GM18867 (cell line): ENCODE data around the gene POP4.

ENCODE experiments used
- ATAC-seq: cut with Tn5 transposase; IDR thresholded peaks from one replicate; pipeline ENCODE4 v1.9.1; 2021; ENCODE audit warnings: mild to moderate bottlenecking, moderate library complexity; ENCODE audit not compliant: unreplicated experiment

POP4 gene

DNA sequence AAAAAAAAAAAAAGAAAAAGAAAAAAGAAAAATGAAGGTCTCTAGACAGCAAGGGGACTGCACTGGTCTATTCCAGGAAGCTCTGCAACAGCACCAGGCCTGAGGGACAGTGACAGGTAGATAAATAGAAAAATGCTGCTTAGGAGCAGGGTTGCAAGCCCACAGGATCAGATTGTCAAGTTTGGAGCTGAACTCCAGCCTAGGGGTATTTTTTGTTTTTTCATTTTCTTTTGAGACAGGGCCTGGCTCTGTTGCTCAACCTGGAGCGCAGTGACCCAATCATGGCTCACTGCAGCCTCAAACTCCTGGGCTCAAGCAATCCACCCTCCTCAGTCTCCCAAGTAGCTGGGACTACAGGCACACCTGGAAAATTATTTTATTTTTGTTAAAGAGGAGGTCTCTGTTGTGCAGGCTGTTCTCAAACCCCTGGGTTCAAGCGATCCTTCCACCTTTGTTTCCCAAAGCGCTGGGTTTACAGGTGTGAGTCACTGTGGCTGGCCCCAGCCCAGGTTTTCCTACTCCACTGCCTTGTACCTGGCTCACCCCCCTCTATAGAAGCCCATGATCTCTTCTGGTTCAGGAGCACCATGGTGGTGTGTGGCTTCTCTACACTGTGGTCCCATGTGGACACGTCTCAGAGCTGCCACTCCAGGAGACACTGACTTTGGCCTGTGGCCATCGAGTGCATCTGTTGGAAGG, 23.9 kb downstream of the POP4 start:
- no peak for ATAC-seq

DNA sequence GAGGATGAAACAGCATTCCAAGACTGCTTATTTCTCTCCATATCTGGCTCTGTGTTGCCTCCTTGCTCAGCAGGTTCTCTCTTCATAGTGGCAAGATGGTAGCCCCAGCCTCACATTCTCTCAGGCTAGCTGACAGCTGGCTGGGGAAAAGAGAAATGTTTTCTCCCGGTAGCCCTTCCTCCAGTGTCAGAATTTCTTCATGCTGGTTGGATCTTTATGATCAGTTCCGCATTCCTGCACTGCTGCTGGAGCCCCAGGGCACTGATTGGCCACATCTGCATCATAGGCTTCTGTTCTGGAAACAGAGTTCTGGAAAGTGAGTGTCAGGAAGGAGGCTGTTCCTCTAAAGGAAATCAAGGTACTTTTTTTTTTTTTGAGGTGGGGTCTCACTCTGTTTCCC, 24.6 kb downstream of the POP4 start:
- no peak for ATAC-seq

DNA sequence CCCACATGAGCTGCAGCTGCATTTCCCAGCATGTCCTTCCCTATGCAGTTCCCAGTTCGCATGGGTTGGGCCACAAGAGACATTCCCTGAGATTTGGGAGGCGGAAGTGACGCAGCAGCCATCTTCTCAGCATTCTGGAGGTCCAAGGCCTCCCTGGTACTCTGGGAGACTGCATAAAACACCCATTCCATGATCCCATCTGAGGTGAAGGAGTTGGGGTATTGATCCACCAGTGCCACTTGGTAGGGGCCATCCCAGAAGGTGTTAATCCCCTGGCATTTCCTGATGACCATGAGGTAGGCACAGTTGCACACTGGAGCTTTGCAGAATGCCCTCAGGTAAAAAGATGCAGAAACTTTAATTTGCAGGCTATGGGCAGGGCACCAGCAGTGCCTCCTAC, 25.4 kb downstream of the POP4 start:
- no peak for ATAC-seq

DNA sequence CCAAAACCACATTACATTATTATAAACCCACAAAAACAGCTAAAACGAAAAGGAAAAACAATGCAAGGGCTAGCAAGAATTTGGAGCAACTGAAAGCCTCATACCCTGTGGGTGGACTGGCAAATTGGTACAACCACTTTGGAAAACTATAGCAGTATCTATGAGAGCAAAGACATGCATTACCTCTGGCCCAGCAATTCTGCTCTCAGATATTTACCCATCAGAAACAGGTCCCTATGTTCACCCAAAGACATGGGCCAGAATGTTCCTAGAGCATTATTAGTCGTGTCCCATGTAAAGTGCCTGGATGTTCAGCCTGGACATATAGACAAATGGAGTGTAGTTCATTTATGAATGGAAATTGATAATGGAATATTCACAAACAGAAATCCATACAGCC, 27.9 kb downstream of the POP4 start:
- no peak for ATAC-seq

DNA sequence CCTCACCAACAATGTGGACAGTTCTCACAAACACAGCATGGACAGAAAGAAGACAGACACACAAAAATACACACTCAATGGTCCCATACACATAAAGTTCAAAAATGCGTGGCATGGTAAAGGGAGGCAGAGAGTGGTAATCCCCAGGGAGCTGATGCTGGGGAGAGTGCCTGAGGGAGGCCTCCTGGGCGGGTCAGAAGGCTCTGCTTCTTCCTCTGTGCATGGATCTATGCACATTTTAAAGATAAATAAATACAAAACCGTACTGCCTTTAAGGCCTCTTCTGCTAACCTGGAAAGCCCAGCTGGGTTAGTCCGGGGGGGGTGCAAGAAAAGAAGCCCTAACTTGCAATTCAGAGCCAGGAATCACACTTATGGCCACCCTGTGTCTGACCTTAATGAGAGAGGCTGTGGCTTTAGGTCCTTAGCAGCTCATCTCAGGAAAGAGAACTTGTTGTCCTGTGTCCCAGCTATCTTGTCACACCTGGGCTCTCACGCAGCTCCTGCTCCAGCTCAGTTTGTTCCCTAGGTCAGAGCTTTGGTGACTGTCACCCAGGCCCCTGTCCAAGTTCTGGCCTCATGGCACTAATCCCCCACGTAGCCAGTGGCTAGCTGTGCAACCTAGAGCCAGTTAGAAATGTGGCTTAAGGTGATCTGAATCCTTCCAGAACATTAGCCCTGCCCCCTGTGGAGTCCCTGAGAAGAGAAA, 28.5 kb downstream of the POP4 start:
- no peak for ATAC-seq

DNA sequence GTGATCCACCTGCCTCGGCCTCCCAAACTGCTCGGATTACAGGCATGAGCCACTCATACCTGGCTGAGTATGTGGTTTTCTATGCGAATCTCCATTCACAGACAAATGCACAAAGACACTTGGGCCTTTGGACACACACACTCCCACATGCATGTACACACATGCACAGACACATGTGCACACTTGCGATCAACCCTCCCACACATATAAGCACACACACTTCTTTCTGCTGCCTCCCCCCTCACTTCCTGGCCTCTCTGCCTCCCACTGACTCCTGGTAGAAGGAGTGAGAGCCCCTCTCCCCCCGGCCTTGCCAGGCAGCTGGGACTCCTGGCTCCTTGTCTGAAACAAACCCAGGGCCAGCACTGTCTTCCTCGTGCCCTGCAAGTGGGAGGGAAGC, 29.9 kb downstream of the POP4 start:
- ATAC-seq: no peak

DNA sequence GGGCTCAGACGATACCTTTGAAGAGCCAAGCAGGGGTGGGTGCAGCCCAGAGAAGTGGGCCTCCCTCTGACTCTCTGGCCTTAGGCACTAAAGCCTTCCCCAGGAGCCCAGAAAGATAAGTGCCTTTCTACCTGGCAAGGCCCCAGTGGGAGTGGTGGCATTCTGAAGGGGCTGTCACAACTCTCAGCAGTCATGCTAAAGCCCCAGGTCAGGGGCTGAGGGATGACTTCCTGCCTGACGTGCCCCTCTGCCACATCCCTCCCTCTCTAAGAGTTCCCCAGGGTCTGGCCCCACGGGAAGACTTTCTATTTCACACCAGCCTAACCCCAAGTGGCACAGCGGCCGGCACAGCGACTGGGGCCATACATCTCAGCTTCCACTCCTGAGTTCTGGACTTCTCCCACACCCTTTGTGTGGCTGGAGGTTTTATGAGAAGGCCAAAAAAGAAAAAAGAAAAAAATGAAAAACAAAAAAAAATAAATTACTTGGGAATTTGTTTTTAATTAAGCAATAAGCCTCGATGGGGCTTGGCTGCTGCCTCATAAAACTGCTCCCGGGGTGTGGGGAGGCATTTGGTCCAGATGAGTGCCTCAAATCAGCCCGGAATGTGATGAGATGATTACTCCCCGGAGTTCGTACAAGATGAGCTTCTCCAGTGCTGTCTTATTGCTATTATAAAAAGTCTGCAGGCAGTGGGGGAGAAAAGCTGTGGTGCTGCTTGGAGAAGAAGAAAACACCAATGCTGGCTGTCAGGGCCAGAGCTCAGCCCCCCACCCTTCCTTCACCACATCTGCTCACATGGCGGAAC, 30.7 kb downstream of the POP4 start:
- no peak for ATAC-seq

DNA sequence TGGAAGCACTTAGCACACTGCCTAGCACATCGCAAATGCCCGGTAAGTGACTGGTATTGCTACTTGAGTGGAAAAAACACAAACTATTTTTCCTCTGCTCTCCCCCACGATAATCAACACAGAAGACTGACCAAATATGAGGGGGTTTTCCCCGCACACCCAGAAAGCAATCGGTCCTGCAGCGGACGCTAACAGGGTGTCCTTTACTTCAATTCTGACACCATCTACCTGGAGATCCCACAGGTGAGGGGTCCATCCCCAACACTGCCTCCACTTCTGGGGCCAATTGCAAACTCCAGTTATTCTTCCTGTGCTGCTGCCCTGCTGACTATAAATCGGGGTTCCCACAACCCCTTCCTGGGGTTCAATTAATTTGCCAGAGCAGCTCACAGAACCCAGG, 33.0 kb downstream of the POP4 start:
- ATAC-seq: no peak

DNA sequence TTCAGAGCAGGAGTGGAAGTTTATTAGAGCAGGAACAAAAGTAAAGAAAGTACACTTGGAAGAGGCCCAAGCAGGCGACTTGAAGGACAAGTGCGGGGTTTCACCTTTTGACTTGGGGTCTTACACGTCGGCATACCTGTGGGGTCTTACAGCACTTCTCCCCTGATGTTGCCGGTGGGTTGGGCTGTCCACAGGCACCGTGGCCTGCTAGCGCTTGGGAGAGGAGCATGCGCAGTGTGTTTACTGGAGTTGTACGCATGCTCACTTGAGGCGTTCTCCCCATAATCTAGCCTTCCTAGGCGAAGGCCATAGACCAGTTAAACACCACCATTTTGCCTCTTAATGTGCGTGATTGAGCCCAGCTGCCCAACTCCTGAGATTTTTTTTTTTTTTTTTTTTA, 34.1 kb downstream of the POP4 start:
- ATAC-seq: no peak

DNA sequence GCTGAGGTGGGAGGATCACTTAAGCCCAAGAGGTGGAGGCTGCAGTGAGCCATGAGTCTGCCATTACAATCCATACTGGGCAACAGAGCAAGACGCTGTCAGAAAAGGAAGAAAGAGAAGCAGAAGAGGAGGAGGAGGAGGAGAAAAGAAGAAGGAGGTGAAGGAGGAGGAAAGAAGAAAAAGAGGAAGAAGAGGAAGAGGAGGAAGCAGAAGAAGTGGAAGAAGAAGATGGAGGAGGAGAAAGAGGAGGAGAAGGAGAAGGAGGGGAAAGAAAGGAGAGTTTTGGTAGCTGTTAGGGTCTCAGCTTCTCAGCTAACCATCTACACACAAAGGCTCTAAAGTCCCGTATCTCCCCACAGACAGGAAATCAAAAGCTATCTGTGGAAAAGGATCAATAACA, 35.5 kb downstream of the POP4 start:
- no peak for ATAC-seq

DNA sequence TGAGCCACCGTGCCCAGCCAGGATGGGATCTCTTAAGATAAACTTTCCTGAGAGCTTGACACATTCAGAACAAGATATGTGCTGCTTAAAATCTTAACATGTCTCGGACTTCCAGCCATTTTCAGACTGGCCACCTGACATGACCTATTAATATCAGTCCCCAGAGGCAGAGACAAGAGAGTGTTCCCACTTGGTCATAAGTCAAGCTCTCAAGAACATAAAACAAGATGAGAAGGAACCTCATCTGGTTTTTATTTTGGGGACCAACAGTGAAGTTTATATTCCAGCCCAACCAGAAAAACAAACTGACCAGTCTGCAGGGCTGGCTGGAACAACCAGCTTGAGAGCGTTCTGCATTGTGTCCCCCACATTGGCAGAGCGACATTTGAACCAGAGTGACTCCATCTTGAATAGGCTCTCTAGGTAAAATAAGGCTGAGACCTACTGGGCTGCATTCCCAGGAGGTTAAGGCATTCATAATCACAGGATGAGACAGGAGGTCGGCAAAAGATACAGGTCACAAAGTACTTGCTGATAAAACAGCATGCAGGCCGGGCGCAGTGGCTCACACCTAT, 37.4 kb downstream of the POP4 start:
- ATAC-seq: no peak

DNA sequence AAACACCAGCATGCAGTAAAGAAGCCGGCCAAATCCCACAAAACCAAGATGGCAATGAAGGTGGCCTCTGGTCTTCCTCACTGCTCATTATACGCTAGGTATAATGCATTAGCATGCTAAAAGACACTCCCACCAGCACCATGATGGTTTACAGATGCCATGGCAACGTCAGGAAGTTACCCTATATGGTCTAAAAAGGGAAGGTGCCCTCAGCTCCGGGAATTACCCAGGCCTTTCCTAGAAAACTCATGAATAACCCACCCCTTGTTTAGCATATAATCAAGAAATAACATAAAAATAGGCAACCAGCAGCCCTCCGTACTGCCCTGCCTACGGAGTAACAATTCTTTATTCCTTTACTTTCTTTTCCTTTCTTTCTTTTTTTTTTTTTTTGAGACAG, 38.1 kb downstream of the POP4 start:
- no peak for ATAC-seq

DNA sequence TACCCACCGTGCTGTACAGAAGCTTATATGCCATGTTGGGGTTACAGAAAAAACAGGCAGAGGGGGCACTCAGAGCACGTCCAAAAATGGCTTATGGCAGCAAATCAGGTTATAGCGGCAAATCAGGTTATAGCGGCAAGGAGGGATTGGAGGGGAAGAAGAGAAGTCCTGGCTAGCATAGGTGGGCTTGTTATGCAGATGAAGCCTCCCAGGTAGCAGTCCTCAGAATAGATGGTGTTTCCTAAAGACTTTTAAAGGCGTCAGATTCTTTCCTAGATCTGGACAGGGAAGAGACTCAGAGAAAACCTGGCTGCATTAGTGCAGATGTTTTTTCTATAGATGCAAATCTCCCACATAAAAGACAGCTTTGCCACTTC, 39.4 kb downstream of the POP4 start:
- ATAC-seq: no peak

DNA sequence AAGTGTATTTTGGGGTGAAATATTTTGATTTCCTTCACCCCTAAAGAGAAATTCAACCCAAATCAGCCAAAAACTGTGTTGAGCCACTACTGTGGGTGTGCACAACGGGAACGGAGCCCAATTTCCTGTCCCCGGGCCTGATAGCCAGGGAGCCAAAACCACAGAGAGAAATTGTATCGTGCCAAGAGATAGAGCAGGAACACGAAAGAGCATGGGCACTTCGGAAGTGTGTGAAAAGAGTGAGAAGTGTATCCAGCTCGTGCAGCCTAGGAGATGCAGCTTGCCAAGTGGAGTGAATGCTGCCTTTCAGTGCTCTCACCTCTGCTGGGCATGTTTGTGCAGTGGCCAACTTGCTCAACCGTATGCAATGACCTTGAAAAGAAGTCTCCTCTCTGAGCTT, 39.8 kb downstream of the POP4 start:
- no peak for ATAC-seq

DNA sequence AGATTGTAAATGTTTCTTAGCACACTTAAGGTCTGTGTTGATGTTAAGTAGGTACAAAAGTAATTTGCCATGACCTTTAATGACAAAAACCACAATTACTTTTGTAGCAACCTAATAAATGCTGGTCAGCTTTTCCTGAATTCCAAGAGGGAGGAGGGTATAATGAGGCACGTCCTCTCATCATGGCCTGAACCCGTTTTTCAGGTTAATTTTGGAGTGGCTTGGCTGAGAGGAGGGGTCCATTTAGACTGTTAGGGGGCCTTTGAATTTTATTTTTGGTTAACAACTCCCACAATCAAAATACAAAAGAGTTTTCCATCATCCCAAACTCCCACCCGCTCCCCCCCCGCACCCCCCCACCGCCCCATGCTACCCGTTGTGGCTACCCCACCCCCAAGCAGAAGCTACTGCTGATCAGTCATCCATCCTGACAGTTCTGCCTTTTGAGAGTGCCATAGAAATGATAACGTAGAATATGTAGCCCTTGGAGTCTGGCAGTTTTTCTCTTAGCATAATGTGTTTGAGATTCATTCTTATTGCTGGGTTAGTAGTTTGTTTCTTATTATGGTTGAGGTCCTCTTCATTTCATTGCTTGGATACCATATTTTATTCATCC, 44.8 kb downstream of the POP4 start:
- ATAC-seq: no peak

DNA sequence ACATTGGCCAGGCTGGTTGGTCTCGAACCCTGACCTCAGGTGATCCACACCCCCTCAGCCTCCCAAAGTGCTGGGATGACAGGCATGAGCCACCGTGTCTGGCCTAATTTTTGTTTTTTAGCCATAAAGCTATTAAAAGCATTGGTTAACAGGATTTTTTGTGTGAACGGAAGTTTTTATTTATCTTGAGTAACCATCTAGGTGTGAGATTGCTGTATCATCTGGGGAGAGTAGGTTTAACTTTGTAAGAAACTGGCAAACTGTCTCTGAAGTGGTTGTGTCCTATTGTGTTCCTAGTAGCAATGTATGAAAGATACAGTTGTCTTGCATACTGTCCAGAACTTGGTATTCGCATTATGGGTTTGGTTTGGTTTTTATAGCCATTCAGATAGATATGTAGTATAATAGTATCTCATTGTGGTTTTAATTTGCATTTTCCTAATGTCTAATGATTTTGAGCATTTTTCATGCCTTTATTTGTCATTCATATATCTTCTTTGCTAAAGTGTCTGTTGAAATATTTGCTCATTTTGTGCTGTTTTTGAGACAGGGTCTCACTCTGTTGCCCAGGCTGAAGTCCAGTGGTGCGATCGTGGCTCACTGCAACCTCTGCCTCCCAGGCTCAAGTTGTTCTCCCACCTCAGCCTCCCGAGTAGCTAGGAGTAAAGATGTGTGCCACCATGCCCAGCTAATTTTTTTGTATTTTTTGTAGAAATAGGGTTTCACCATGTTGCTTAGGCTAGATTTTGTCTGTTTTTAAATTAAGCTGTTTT, 45.7 kb downstream of the POP4 start:
- no peak for ATAC-seq

DNA sequence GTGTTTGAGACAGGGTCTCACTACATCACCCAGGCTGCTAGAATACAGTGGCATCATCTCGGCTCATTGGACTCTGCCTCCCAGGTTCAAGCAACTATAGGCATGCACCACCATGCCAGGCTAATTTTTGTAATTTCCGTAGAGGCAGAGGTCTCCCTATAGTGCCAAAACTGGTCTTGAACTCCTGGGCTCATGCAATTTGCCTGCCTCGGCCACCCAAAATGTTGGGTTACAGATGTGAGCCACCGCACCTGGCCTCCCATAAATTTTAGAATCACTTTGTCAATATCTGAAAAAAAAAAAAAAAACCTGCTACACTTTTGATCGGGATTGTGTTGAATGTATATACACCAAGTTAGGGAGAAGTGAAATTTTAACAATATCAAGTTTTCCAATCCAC, 47.3 kb downstream of the POP4 start:
- ATAC-seq: no peak

DNA sequence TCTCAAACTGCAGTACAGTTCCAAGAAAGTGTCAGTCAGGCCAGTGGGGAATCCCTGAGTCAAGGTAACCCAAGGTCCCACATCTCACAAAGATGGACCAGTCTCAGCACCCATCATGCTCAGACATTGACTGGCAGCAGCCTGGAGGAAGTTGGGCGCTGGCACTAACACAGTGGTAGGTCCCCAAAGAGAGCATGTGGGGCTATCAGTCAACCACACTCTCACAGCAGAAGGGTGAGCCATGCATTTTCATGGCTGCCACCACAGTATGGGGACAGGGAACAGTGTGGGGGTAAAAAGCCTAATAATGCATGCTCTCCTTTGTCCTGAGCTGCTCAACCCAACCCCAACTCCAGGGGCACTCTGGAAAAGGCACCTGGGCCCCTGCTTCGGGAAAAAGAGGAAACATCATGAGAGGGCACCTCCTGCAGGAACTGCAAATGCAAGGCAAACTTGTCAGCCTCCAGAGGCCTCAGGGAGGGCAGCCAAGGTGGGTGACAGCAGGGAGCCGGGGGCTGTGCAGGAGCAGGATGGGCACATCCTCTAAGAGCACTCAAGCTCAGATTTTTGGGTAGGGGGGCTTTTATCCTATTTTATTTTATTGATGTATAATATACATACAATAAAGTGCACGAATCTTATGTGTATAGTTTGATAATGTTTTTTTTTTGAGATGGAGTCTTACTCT, 49.7 kb downstream of the POP4 start:
- ATAC-seq: no peak

DNA sequence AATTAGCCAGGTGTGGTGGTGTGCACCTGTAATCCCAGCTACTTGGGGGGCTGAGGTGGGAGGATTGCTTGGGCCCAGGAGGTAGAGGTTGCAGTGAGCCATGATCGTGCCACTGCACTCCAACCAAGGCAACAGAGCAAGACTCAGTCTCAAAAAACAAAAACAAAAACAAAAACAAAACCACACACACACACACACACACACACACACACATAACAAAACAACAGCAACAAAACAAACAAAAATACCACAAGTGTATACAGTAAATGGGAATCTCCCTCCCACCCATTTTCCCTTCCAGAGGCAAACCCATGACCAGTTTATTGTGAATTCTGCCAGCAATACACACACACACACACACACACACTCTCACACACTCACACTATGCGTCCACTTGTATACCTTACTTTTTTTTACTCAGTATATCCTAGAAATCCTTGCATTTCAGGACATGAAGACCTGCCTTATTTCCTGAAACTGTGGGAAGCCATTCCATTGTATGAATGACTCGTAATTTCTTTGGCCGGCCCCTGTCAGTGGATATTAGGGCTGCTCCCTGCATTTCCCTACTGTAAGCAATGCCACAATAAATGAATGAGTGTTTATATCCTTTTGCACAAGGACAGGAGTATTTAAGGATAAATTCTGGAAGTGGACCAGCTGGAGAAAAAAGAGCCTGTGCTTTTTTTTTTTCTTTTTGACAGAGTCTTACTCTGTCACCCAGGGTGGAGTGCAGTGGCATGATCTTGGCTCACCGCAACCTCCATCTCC, 52.3 kb downstream of the POP4 start:
- no peak for ATAC-seq
